NCI-H128 (cell line): ENCODE results near the gene NUP88.
"Not testable (repeated sequence)": the region's sequence is repeated elsewhere in the genome, so short reads cannot be mapped to it uniquely, and the experiment has no call there.

Experiments
- DNase-seq: peaks from one replicate; lab custom pipeline; 2025; ENCODE audit not compliant: unreplicated experiment; lab: John Stamatoyannopoulos, UW

NUP88 gene

GRCh38 chr17:5419356-5419958, at the start of gene NUP88:
Gene NUP88 (minus strand): TSS chr17:5419662. CDS start chr17:5419650, 12 bp downstream.
- DNase-seq = peak; percentile 86

GRCh38 chr17:5468075-5468473, 48.6 kb upstream of the NUP88 start:
- no peak for DNase-seq

GRCh38 chr17:5467416-5467815, 48.0 kb upstream of the NUP88 start:
- DNase-seq = no peak

GRCh38 chr17:5466295-5466694, 46.8 kb upstream of the NUP88 start:
- DNase-seq = no peak

GRCh38 chr17:5464717-5465507, 45.5 kb upstream of the NUP88 start:
- no peak for DNase-seq

GRCh38 chr17:5446786-5447185, 27.3 kb upstream of the NUP88 start:
- DNase-seq = no peak

GRCh38 chr17:5444209-5444608, 24.7 kb upstream of the NUP88 start:
- DNase-seq = no peak

- DNase-seq = no peak
Measured at GRCh38 chr17:5443728-5444127, 24.3 kb upstream of the NUP88 start.

GRCh38 chr17:5439446-5439764, 19.9 kb upstream of the NUP88 start:
- no peak for DNase-seq

- peak; percentile 72 for DNase-seq
Measured at GRCh38 chr17:5438716-5439445, 19.4 kb upstream of the NUP88 start, which contains the start of gene C1QBP. Gene C1QBP (minus strand): TSS chr17:5439155. CDS start chr17:5439073, 82 bp downstream.

GRCh38 chr17:5437721-5438317, 18.4 kb upstream of the NUP88 start:
- DNase-seq = no peak

- DNase-seq = not testable (repeated sequence)
Measured at GRCh38 chr17:5435781-5436315, 16.4 kb upstream of the NUP88 start.

GRCh38 chr17:5434984-5435383, 15.5 kb upstream of the NUP88 start:
- no peak for DNase-seq

- DNase-seq = no peak
Measured at GRCh38 chr17:5431949-5432556, 12.6 kb upstream of the NUP88 start.

- not testable (repeated sequence) for DNase-seq
Measured at GRCh38 chr17:5431234-5431633, 11.8 kb upstream of the NUP88 start.

GRCh38 chr17:5430413-5430999, 11.0 kb upstream of the NUP88 start:
- no peak for DNase-seq

- no peak for DNase-seq
Measured at GRCh38 chr17:5429191-5429887, 9.9 kb upstream of the NUP88 start.

- DNase-seq = no peak
Measured at GRCh38 chr17:5425826-5426225, 6.4 kb upstream of the NUP88 start.

GRCh38 chr17:5424909-5425308, 5.4 kb upstream of the NUP88 start:
- DNase-seq = no peak

GRCh38 chr17:5422505-5422904, 3.0 kb upstream of the NUP88 start:
- DNase-seq = no peak
